NCI-H2081 treated with DMSO at 0.1 percent for 48 hours (cell line): Measurements from ENCODE around the gene HLCS.

Experiments
- DNase-seq: peaks from one replicate; lab custom pipeline; 2025; lab: John Stamatoyannopoulos, UW

HLCS gene

GRCh38 chr21:36915014-36915695 is 51.3 kb downstream of the HLCS start:
- DNase-seq: no peak

DNA sequence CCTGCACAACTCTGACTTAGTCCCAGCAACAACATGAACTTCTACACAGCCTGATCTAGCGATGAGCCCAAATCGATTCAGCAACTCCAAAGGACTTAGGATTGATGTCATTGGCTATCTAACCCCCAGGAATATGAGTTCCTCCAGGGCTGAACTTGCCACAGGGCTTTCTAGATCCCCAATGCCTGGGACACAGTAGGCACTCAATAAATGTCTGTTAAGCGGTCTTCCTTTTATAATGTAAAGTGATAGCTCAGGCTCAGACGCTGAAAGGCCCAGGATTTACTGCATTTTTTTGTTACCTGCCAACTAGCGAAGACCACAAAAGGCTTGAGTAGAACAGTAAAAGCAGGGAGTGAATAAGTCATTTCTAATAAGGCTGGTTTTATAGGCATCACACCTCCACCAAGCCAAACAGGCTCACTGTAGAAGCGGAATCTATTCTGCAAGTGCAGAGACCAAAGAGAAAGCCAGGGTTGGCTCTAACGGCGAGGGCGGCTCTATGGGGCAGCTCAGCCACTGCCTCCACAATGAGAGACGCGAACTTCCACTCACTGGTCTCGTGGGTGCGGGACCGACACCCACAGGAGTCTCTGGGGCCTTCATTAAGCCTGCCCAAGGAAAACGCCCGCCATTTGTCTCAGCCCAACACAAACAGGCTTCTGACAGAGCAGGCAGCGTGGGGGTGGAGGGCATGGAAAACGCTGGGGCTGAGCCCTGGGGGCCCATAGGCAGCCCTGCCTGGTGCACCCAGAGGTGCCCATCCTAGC is 52.0 kb downstream of the HLCS start:
- DNase-seq: no peak

GRCh38 chr21:36913247-36914169 is 53.0 kb downstream of the HLCS start:
- DNase-seq: no peak

DNA sequence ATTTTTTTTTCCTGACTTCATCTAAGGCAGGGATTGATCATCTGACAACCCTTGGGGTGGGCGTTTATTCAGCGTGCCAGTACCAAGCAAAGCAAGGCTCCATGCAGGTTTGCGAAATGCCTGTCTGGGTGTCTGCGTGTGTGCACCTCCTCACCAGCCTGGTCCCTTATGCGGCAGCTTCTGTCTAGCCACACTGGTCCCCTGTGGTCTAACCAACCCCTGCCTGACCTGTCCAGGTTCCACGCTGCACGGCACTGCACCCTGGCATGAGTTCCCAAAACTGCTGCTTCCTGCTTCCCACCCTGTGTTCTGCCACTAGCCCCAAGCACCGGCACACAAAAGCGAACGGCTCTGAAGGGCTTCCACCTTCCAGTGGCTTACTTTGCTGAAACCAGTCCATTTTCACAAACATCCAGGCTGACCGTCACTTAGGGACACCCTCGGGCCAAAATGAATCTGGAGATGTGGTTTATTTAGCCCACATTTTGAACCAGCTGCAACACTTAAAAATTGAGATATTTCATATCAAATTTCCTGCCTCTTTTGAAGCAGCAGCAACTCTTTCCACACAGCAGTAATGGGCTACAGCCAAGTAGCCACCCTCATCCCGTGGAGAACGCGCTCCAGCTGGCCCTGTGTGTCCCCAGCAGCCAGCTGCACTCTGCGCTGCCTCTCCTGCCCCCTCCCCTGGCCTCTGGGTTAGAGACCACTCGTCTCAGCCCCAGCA is 55.7 kb downstream of the HLCS start:
- no peak for DNase-seq

DNA sequence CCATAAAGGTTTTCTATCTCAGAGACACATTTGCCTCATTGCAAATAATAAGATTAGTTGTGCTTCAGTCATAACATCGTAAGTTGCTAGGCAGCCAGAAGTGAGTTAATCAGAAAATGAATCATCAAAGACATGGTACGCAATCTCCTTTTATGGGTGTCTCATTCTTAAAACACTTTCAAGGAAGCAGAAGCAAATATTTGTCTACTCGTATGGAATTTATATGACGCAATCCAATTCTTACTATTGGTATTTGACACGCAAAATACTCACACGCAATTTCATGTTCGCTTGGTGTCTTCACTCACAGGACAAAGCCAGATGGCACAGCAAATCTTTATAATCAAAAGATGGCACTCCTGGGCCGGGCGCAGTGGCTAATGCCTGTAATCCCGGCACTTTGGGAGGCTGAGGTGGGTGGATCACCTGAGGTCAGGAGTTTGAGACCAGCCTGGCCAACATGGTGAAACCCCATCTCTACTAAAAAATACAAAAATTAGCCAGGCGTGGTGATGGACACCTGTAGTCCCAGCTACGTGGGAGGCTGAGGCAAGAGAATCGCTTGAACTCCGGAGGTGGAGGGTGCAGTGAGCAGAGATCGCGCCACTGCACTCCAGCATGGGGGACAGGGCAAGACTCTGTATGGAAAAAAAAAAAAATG is 56.4 kb downstream of the HLCS start:
- no peak for DNase-seq

DNA sequence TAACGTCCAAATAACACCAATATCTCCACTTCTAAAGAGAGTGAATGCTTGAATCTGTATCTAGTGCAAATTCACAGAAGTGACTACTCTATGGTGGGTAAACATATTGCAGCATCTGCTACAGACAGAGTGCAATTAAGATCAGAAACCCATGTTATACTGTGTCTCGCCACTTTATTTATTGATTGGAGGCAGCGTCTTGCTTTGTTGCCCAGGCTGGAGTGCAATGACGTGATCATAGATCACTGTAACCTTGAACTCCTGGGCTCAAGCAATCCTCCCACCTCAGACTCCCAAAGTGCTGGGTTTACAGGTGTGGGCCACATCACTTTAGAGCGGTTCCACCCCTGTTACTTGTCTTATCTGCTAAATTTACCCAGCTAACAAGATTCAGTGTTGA is 57.0 kb downstream of the HLCS start:
- no peak for DNase-seq

- no peak for DNase-seq
These were observed 58.1 kb downstream of the HLCS start for GRCh38 chr21:36908260-36908908.

DNA sequence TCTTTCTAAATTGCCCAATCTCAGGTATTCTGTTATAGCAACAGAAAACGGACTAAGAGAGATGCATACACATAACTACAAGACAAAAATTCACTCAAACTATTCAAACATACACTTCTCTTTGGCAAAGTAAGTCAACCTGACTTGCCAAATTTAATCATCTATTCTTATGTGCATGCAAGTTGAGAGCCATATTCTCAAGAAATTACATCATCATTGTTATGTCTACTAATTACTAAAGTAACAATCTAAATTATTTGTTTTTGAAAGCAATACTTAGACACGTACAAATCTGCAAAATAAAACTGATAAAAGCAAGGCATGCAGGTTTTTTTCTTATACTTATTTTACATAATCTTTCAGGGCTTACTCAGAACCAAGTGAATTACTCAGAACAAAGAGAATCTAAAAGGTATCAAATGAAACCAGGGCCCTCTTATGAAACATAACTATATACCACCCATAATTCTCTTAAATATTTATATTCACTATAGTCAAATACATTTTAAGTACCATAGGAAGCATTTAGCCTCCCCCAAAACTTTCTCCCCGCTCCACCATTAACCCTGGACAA is 62.3 kb downstream of the HLCS start:
- no peak for DNase-seq

- no peak for DNase-seq
These were observed 63.7 kb downstream of the HLCS start for GRCh38 chr21:36902793-36903192.

DNA sequence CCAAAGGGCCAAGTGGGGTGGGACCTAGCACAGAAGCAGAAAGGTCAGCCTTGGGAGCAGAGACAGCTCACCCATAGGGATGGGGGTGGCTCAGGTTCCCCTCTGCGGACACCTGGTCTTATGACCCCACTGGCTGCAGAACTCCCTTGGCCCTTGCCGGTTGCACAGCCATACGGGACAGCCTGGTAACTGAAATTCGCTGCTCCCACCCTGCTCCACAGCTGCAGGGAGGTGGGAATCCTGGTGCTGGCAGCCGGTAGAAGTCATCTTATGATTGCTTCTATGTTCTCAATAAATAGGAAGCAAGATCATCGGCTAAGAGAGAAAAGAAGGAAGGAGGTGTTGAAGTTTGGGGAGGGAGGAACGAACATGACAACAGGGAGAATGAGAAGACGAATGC is 64.1 kb downstream of the HLCS start:
- no peak for DNase-seq

DNA sequence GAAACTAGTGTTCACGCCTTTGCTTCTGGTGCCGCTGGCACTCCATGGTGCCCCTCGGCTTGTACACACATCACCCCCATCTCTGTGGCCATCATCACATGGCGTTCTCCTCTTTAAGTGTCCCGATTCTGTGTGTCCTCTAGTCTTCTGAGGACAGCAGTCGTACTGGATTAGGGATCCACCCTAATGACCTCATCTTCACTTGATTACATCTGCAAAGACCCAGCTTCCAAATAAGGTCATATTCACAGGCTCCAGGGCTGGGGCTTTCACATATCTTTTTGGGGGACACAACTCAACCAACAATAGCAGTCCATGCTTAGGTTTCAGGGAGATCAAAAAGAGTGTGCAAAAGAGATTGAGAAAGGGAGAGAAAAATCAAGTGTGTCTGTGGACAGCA is 64.9 kb downstream of the HLCS start:
- DNase-seq: no peak

DNA sequence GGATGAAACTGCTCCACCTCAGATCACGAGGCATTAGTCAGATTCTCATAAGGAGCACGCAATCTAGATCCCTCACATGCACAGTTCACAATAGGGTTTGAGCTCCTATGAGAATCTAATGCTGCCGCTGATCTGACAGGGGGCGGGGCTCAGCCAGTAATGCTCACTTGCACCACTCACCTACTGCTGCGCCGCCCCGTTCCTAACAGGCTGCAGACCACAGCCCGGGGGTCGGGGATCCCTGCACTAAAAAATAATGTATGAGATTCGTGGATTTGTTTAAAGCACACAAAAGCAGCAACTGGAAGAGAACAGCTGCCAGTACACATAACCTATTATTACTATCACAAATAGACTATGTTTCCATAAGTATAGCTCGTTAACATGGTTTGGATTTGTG is 72.9 kb downstream of the HLCS start:
- DNase-seq: no peak

DNA sequence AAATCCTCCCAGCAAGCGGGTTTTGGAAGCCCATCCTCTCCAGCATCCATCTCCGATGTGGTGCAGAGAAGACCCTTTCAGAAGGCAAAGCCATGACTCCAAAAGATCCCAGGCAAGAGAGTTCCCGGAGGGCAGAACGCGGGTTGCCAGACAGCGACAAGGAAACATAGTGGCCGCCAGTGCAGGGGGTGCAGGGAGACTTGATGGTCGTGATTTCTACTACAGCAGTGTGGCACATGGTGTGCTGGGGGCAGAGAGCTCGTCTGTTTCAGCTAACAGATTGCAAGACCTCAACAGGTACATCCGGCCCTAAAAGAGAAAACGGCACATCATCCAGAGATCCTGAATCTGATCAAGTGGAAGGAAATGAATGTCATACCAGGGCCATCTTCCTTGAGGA is 74.3 kb downstream of the HLCS start:
- no peak for DNase-seq

DNA sequence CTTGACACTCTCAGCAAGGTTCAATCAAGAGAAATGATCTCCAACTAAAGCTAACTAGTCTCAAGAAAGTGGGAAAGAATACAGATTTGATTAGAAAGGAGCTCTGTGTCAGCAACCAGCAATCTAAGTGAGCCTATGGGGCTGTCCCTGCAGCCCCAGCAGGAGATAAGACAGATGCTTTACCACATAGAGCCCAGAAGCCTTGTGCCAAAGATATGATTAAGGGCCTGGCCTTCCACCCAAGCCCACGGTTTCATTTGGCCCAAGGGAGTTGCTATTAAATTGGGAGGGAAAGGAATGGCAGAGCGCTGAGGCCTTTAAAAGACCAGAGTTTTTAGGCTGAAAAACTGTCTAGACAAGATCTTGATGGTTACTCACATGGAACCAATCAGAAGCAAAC is 74.8 kb downstream of the HLCS start:
- DNase-seq: no peak

- DNase-seq: no peak
These were observed 75.3 kb downstream of the HLCS start for GRCh38 chr21:36891121-36891520.

GRCh38 chr21:36890086-36890485 is 76.4 kb downstream of the HLCS start:
- no peak for DNase-seq

DNA sequence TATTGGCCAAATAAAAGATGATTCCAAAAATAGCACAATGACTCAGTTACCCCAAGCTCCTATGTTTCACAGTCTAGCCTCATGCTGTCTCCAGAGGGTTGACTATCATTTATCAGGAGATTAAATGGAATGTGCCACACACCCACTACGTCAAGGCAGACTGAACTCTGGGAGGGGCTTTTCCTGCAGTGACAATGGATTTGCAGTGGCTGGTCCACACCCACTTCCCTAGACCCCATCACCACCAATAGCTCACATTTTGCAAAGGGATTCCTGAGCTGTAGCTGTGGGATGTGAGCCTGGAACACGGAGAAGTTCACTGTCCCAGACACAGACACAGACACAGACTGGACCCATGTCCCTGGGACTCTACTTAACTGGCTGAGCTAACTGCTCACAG is 77.1 kb downstream of the HLCS start:
- no peak for DNase-seq

- DNase-seq: no peak
These were observed 78.0 kb downstream of the HLCS start for GRCh38 chr21:36888466-36888865.

DNA sequence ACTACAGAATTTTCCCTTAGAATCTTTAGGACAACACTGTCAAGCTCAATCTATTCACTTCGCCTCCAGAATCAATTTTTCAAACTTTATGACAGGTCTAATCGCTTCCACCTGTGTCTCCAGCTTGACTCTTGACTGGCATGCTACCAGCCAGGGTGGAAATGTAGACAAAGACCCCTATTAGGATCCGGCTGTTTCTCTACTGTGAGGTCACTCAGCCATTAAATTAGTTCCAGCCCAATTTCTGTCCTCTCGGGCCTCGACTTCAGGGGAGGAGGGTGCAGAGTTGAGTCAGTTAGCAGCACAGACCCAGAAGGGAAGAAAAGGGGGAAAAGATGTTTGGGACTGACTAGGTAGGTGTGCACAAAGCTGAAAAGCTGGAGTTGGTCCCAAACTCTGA is 78.5 kb downstream of the HLCS start:
- DNase-seq: no peak
